Kidney (tissue), 14 donors: ENCODE data around the gene UBE2F. TPM values are rescaled to one million over a fixed set of nuclear protein-coding genes. Genes with fewer than 3 reads are reported as not detected.

Experiments used
- DNase-seq, 5 donors: peaks; one replicate each; pipeline ENCODE4 v3.0.0-alpha.2; 2013 to 2020
- FAIRE-seq: peaks from 2 replicates; lab custom pipeline; 2012; peaks lifted over from hg19 to GRCh38; lab: Jason Lieb, UNC
- H3K27ac ChIP-seq, 2 donors: one replicate each; pipeline ENCODE4 v1.7.0; 2013; ENCODE audit warnings: low read depth in 2 of 2, low read length in 2 of 2, inconsistent platforms in 1 of 2
- H3K27me3 ChIP-seq: one replicate; pipeline ENCODE4 v1.7.1; 2013; ENCODE audit warnings: low read length, inconsistent platforms; ENCODE audit not compliant: control insufficient read depth, insufficient read depth
- H3K36me3 ChIP-seq, 3 donors: one replicate each; pipeline versions ENCODE4 v1.7.0 to v1.7.1; 2013; ENCODE audit warnings: low read length in 3 of 3, control low read depth in 1 of 3, inconsistent platforms in 1 of 3; ENCODE audit not compliant: insufficient read depth in 3 of 3, control insufficient read depth in 2 of 3
- H3K4me1 ChIP-seq, 3 donors: one replicate each; pipeline versions ENCODE4 v1.7.0 to v1.7.1; 2013; ENCODE audit warnings: low read length in 3 of 3, inconsistent platforms in 1 of 3, low read depth in 1 of 3; ENCODE audit not compliant: control insufficient read depth in 2 of 3, insufficient read depth in 2 of 3
- H3K4me3 ChIP-seq, 3 donors: one replicate each; pipeline versions ENCODE4 v1.7.0 to v1.8.1; 2013; ENCODE audit warnings: low read length in 3 of 3, control low read depth in 1 of 3, inconsistent platforms in 1 of 3
- H3K9ac ChIP-seq, 3 donors: one replicate each; pipeline versions ENCODE4 v1.7.0 to v1.7.1; 2013; ENCODE audit warnings: low read length in 3 of 3, control low read depth in 1 of 3, inconsistent platforms in 1 of 3
- H3K9me3 ChIP-seq, 3 donors: one replicate each; pipeline versions ENCODE4 v1.7.0 to v1.7.1; 2013; ENCODE audit warnings: low read length in 3 of 3, control low read depth in 1 of 3, inconsistent platforms in 1 of 3; ENCODE audit not compliant: control insufficient read depth in 2 of 3, insufficient read depth in 1 of 3
- CTCF ChIP-seq: IDR thresholded peaks from 3 replicates; pipeline ENCODE4 v1.5.1; 2012; ENCODE audit warnings: mild to moderate bottlenecking, moderate library complexity, borderline replicate concordance; ENCODE audit not compliant: insufficient read depth; ENCODE audit errors: extremely low read depth
- intact Hi-C: fragments of 100-400 bp; cut with DNase I; formaldehyde crosslinking; loops from one replicate; pipeline ENCODE4 v1.11.1; 2022
- polyA plus RNA-seq: library from polyadenylated mRNA; stranded (reverse); fragments of 350-450 nt; fragmentation: Illumina TruSeq; extraction: RNeasy Lipid Tissue Mini Kit (QIAGEN cat#74804); gene quantifications from one replicate; pipeline ENCODE4 v1.2.3, GENCODE V29; 2014; ENCODE audit warnings: low read depth, low replicate concordance; ENCODE audit not compliant: insufficient read depth
- total RNA-seq: library from RNA; stranded (reverse); fragmentation: NEBNext Ultra II Directional; extraction: Animal tissue kit (Norgen Biotek cat#: 25700); gene quantifications from one replicate; pipeline ENCODE4 v1.2.1, GENCODE V29; 2021
- donor health status: control.
- donor health status: control.
- donor health status: control.
- donor health status: control.
- donor health status: control.
- donor health status: DM: yes; HTN: yes; CAD: no.
- donor health status: Normal renal cell carcinoma (clear cell type).

The UBE2F gene
- total and polyA plus RNA-seq, 2 donors from 2014 or later: 34.5 to 68.7 TPM

GRCh38 chr2:238081561-238081960, 114.7 kb downstream of the UBE2F start:
- Histone ChIP-seq H3K4me1 (no peaks in the 10 kb centered on the region), H3K27ac (no peak overlapping the region), H3K36me3 (peaks cover 0 to 25% (median 7%) of the 10 kb centered on the region in 3 donors), H3K9ac (no peak overlapping the region), H3K9me3 (no peaks in the 10 kb centered on the region), H3K27me3 (no peaks in the 10 kb centered on the region), H3K4me3 (no peak overlapping the region)
- intact Hi-C loops: no loop called here
- TF ChIP-seq CTCF: no peak
- FAIRE-seq (no peak), DNase-seq (no peak)

- no peak for TF ChIP-seq CTCF
- Histone ChIP-seq H3K9me3 (no peaks in the 10 kb centered on the region), H3K27me3 (no peaks in the 10 kb centered on the region), H3K27ac (no peak overlapping the region), H3K4me1 (no peaks in the 10 kb centered on the region), H3K4me3 (no peak overlapping the region), H3K9ac (no peak overlapping the region), H3K36me3 (peaks cover 0 to 25% (median 7%) of the 10 kb centered on the region in 3 donors)
- intact Hi-C loops: no loop called here
- no peak for FAIRE-seq
- DNase-seq: no peak
Measured at GRCh38 chr2:238082151-238082550, 115.3 kb downstream of the UBE2F start.

- no peak for DNase-seq
- H3K36me3 ChIP-seq: peaks cover 0 to 19% (median 7%) of the 10 kb centered on the region in 3 donors
- intact Hi-C loops: no loop called here
- H3K27me3 ChIP-seq: no peaks in the 10 kb centered on the region
- H3K27ac ChIP-seq: no peak overlapping the region
- no peak for TF ChIP-seq CTCF
- no peaks in the 10 kb centered on the region for H3K4me1 ChIP-seq
- H3K4me3 ChIP-seq: no peak overlapping the region
- FAIRE-seq: no peak
- no peaks in the 10 kb centered on the region for H3K9me3 ChIP-seq
- no peak overlapping the region for H3K9ac ChIP-seq
Measured at GRCh38 chr2:238082827-238083226, 116.0 kb downstream of the UBE2F start.

- FAIRE-seq (no peak), DNase-seq (no peak)
- Histone ChIP-seq H3K27me3 (no peaks in the 10 kb centered on the region), H3K27ac (no peak overlapping the region), H3K9me3 (no peaks in the 10 kb centered on the region), H3K4me3 (no peak overlapping the region), H3K9ac (no peak overlapping the region), H3K4me1 (no peaks in the 10 kb centered on the region), H3K36me3 (peaks cover 0 to 19% (median 7%) of the 10 kb centered on the region in 3 donors)
- intact Hi-C loops: no loop called here
- TF ChIP-seq CTCF: no peak
Measured at GRCh38 chr2:238083919-238084318, 117.1 kb downstream of the UBE2F start.
